ENCODE results near the gene MAB21L4. TPM values are rescaled to one million over a fixed set of nuclear protein-coding genes. Genes with fewer than 3 reads are reported as not detected.
A peak's percentile ranks its signal among the peaks of the same experiment; 100 is the strongest.

MAB21L4 gene
- polyA plus RNA-seq, 2 of the 4 experiments (the other 2 are of a cell fraction): not detected

GRCh38 chr2:240899468-240899865 is 3.5 kb upstream of the MAB21L4 start:
- FAIRE-seq (no peak), DNase-seq (ENCODE audit: low read depth in 1 of 2, low spot score in 1 of 2) (no peak), ATAC-seq (no peak)
- Histone ChIP-seq H3K4me1 (peaks cover 12% of the 10 kb centered on the region), H3K4me3 (no peak overlapping the region), H3K4me2 (no peak overlapping the region), H3K27ac (no peak overlapping the region), H3K9me3 (no peaks in the 10 kb centered on the region)
- ChIA-PET CTCF (interaction anchor here (0.9 to 8.6 kb wide), 3 partner anchors 9 to 32 kb away, joined by 3 to 43 read pairs (median 6); no protein-coding TSS in a partner anchor), POLR2A (no interaction called here)
- no peak for TF ChIP-seq HEYL (CRISPR knock-in tag; IDR thresholded peaks at IDR 0.05)
- no peak for TF ChIP-seq EP300 (IDR thresholded peaks at IDR 0.05)
- no peak for TF ChIP-seq PBX3 (IDR thresholded peaks at IDR 0.05)
- no peak for TF ChIP-seq HDAC2 (IDR thresholded peaks at IDR 0.05)
- TF ChIP-seq HMGXB4 (CRISPR knock-in tag; IDR thresholded peaks at IDR 0.05; ENCODE audit: borderline replicate concordance): no peak
- TF ChIP-seq, protein P1, sequence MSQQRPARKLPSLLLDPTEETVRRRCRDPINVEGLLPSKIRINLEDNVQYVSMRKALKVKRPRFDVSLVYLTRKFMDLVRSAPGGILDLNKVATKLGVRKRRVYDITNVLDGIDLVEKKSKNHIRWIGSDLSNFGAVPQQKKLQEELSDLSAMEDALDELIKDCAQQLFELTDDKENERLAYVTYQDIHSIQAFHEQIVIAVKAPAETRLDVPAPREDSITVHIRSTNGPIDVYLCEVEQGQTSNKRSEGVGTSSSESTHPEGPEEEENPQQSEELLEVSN (IDR thresholded peaks at IDR 0.05; ENCODE audit: borderline replicate concordance, low read depth): no peak
- 78% methylated on average over 9 of the region's 19 CpGs for WGBS (ENCODE audit: missing lambda C conversion rate)

DNA sequence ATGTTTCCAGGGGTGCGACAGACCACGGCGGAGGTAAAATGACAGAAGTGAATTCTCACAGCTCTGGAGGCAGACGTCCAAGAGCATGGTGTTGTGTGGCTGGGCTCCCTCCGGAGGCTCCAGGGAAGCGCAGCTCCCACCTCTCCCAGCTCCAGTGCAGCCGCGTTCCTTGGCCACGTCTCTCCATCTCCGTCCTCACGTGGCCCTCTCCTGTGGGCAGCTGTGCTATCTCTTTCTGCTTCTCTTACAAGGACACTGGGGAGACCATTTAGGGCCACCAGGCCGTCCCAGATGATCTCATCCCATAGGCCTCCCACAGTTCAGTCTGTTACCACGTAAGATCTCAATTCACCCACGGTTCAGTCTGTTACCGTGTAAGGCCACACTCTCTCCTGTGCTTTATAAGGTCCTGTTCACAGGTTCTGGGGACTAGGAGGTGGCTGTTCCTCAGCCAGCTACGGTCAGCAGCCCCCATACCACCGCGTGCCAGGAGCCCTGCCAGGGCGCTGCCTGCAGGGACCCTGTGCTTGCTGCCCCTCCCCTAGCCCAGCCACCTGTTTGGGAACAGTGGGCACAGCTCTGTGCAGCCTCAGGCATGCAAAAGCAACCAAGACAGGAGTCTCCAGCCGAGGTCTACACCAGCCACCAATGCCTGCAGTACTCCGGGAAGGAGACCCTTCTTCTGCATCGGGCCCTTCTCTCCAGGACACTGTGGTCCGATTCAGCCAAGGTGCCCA is 2.9 kb upstream of the MAB21L4 start:
- ChIA-PET CTCF (interaction anchor here (0.9 to 8.6 kb wide), 5 partner anchors 8 to 47 kb away, joined by 3 to 43 read pairs (median 5); no protein-coding TSS in a partner anchor), POLR2A (no interaction called here)
- ATAC-seq: peak in 1 of 2 experiments; percentile 40; a peak in 3 of 6 replicates
- Histone ChIP-seq H3K9me3 (no peaks in the 10 kb centered on the region), H3K27ac (no peak overlapping the region), H3K4me1 (peaks cover 15% of the 10 kb centered on the region), H3K4me3 (no peak overlapping the region), H3K4me2 (no peak overlapping the region)
- WGBS (ENCODE audit: missing lambda C conversion rate): 82% methylated on average over 22 of the region's 23 CpGs
- DNase-seq (ENCODE audit: low read depth in 1 of 2, low spot score in 1 of 2): no peak
- no peak for TF ChIP-seq GATA3 (IDR thresholded peaks at IDR 0.05; ENCODE audit: borderline replicate concordance)
- TF ChIP-seq ZSCAN20 (CRISPR knock-in tag; IDR thresholded peaks at IDR 0.05): no peak
- TF ChIP-seq CHD2 (IDR thresholded peaks at IDR 0.05; ENCODE audit: low read length, partially characterized antibody): no peak
- TF ChIP-seq ESRRA (IDR thresholded peaks at IDR 0.05; ENCODE audit: borderline replicate concordance, low read length): no peak
- TF ChIP-seq CEBPB (IDR thresholded peaks at IDR 0.05): no peak
- no peak for TF ChIP-seq JUNB (IDR thresholded peaks at IDR 0.05)
- TF ChIP-seq BHLHE40 (IDR thresholded peaks at IDR 0.05; ENCODE audit: low read depth, low read length): no peak
- TF ChIP-seq, protein P2, sequence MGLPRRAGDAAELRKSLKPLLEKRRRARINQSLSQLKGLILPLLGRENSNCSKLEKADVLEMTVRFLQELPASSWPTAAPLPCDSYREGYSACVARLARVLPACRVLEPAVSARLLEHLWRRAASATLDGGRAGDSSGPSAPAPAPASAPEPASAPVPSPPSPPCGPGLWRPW (IDR thresholded peaks at IDR 0.05): no peak
- no peak for FAIRE-seq

DNA sequence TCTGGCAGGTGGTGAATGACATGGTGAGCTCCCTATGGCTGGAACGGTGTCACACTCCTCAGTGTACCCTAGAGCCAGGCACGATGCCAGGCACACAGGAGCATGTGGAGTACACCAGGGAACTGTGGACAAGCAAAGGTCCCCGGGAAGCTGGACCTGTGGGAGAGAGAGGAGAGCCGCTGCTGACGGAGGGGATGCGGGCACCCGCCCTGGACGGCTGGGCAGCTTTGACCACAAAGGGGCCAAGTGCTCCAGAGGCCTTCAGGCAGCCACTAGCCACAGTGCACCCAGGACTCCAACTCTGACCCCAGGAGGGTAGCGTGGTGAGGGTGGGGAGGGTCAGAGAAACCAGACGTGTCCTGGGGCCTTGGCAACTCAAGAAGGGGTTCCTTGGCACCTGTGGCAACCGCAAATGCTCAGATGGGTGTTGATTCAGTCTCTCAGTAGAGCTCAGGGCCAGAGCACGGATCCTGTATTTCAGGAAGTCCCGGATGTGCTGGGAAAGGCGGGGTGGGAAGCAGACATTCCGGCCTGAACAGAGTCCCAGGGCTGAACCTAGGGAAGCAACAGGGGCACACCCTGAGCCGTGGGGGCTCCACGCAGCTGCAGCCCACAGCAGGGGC is 2.3 kb upstream of the MAB21L4 start:
- DNase-seq (ENCODE audit: low read depth in 1 of 2, low spot score in 1 of 2) (no peak), FAIRE-seq (no peak), ATAC-seq (peak in 1 of 2 experiments; percentile 7; a peak in 2 of 6 replicates)
- no peak overlapping the region for H3K4me3 ChIP-seq
- no peaks in the 10 kb centered on the region for H3K9me3 ChIP-seq
- peaks cover 21% of the 10 kb centered on the region for H3K4me1 ChIP-seq
- H3K27ac ChIP-seq: no peak overlapping the region
- 79% methylated on average over 13 of the region's 17 CpGs for WGBS (ENCODE audit: missing lambda C conversion rate)
- ChIA-PET CTCF (interaction anchor here (0.8 to 8.6 kb wide), 4 partner anchors 9 to 61 kb away, joined by 3 to 43 read pairs (median 4); no protein-coding TSS in a partner anchor), POLR2A (no interaction called here)
- no peak overlapping the region for H3K4me2 ChIP-seq
- TF ChIP-seq BHLHE40 (IDR thresholded peaks at IDR 0.05; ENCODE audit: low read depth, low read length): no peak
- TF ChIP-seq, protein P3, sequence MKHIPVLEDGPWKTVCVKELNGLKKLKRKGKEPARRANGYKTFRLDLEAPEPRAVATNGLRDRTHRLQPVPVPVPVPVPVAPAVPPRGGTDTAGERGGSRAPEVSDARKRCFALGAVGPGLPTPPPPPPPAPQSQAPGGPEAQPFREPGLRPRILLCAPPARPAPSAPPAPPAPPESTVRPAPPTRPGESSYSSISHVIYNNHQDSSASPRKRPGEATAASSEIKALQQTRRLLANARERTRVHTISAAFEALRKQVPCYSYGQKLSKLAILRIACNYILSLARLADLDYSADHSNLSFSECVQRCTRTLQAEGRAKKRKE (CRISPR knock-in tag; IDR thresholded peaks at IDR 0.05; ENCODE audit: low read depth): no peak
- no peak for TF ChIP-seq EHF (CRISPR knock-in tag; IDR thresholded peaks at IDR 0.05)
- TF ChIP-seq, protein P2 (IDR thresholded peaks at IDR 0.05): no peak
- no peak for TF ChIP-seq HOXB5 (CRISPR knock-in tag; IDR thresholded peaks at IDR 0.05)
- no peak for TF ChIP-seq ZFP36 (IDR thresholded peaks at IDR 0.05; ENCODE audit: borderline replicate concordance, partially characterized antibody)
- no peak for TF ChIP-seq SREBF2 (IDR thresholded peaks at IDR 0.05)
- no peak for TF ChIP-seq JUN (IDR thresholded peaks at IDR 0.05)
- TF ChIP-seq, protein P4, sequence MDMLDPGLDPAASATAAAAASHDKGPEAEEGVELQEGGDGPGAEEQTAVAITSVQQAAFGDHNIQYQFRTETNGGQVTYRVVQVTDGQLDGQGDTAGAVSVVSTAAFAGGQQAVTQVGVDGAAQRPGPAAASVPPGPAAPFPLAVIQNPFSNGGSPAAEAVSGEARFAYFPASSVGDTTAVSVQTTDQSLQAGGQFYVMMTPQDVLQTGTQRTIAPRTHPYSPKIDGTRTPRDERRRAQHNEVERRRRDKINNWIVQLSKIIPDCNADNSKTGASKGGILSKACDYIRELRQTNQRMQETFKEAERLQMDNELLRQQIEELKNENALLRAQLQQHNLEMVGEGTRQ (IDR thresholded peaks at IDR 0.05): no peak
- TF ChIP-seq, protein P5, sequence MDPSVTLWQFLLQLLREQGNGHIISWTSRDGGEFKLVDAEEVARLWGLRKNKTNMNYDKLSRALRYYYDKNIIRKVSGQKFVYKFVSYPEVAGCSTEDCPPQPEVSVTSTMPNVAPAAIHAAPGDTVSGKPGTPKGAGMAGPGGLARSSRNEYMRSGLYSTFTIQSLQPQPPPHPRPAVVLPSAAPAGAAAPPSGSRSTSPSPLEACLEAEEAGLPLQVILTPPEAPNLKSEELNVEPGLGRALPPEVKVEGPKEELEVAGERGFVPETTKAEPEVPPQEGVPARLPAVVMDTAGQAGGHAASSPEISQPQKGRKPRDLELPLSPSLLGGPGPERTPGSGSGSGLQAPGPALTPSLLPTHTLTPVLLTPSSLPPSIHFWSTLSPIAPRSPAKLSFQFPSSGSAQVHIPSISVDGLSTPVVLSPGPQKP (IDR thresholded peaks at IDR 0.05; ENCODE audit: low read depth, low read length): no peak
- TF ChIP-seq KDM5A (IDR thresholded peaks at IDR 0.05): no peak

Data from A549 (cell line).